IPS-NIHi7 (cell line): Measurements from ENCODE around the gene ZNF594.
"Not testable (repeated sequence)": the region's sequence is repeated elsewhere in the genome, so short reads cannot be mapped to it uniquely, and the experiment has no call there.

Experiments
- DNase-seq: peaks from one replicate; pipeline ENCODE4 v3.0.0; 2012; ENCODE audit warnings: mixed read lengths; ENCODE audit errors: extremely low spot score

The ZNF594 gene

DNA sequence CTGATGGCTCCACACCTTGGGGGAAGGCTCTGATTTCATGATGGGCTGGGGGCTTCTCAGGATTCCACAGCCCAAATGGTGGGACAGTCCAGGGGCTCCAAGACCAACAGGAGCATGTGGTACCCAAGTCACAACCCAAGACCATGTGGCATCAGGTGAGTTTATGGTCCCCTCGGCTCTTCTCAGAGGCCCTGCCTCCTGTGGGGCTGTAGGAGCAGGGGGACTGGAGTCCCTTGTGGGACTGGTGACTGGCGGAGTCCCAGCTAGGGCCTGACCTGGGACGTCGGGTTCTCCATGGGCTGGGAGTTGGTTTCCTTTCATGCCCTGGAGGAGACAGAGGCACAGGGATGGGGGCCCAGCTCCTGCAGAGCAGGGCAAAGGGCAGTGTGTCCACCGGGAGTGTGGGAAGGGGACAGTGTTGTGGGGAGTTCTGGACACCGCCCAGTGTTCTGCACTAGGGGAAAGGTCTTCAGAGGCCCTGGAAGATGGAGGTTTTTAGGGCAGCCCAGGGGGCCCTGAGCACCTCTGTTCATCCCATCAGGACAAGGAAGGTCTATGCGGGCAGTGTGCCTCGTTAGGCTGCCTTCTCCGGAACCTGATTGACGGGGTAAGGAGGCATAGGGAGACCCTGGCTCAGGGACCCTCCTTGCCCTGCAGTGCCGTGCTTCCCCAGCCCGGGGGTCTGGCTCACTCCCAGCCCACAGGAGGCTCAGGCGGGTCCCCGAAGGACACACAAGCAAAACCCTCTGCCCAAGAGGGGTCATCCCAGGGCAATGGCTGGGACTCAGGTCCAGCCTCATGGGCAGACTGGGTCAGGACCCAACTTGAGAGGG lies 54.9 kb downstream of the ZNF594 start:
- not testable (repeated sequence) for DNase-seq

DNA sequence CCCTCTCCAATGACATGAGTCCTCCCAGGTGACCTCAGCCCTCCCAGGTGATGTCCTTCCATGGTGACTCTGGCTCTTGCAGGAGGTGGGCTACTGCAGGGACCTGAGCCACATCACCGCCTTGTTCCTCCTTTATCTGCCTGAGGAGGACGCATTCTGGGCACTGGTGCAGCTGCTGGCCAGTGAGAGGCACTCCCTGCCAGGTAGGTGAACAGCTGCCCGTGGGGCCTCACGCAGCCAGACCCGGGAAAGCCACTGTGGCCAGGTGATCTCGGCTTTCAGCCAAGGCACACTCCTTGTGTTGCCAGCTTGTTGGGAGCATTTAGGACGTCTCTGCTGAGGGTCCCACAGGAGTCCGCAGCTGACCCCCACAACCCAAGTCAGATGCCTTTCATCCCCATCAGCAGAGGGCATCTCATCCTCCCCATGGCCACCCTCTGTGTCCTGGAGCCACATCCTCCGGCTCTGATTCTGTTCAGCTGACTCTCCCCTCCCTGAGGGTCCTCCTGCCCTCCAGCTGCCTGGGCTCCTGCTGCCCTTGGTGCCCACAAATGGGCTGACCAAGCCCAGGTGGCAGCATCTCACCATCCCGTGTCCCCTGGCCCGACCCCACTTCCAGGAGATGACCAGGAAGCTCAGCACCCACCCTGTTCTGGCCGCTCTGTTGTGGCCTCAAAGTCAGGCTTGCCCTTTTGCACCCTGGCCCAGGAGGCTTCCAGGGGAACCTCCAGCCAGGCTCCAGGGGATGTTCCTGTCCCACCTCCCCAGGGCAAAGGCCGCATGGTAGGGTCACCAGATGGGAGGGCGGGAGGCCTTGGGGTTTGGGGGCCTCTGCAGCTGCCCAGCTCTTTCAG lies 55.7 kb downstream of the ZNF594 start:
- DNase-seq, result no peak

DNA sequence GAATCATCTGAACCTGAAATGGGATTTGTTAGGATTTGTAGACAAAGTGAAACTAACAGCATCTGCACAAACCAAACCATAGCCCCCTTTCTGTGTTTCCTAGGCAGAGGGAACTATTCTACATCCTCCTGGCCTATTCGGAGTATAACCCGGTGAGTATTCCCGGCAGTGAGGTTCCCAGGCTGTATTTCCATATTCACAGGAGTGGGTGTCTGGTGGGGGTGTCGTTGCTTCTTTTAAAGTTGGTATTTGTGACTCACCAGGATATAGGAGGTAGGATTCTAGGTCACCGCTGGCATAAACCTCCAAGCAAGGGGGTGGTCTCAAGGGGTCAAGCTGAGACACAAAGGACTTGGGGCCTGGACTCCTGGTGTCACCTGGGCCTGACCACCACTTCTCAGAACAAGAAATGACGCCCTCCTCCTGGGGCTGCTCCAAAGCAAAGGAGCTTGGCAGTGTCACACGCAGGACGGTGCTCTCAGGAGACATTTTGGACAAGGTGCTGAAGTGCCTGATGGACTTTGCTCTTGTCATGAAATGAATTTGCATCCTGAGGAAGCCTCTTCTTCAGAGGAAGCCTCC lies 56.4 kb downstream of the ZNF594 start:
- not testable (repeated sequence) for DNase-seq

GRCh38 chr17:5134571-5134970 lies 57.1 kb downstream of the ZNF594 start:
- not testable (repeated sequence) for DNase-seq

- DNase-seq, result not testable (repeated sequence)
Measured at GRCh38 chr17:5133961-5134360, 57.7 kb downstream of the ZNF594 start.

- no peak for DNase-seq
Measured at GRCh38 chr17:5133311-5133710, 58.4 kb downstream of the ZNF594 start.

- DNase-seq, result not testable (repeated sequence)
Measured at GRCh38 chr17:5132503-5133225, 59.0 kb downstream of the ZNF594 start.

- not testable (repeated sequence) for DNase-seq
Measured at GRCh38 chr17:5131799-5132502, 59.7 kb downstream of the ZNF594 start.

GRCh38 chr17:5131146-5131715 lies 60.4 kb downstream of the ZNF594 start:
- no peak for DNase-seq

GRCh38 chr17:5130687-5131086 lies 61.0 kb downstream of the ZNF594 start:
- DNase-seq, result not testable (repeated sequence)

DNA sequence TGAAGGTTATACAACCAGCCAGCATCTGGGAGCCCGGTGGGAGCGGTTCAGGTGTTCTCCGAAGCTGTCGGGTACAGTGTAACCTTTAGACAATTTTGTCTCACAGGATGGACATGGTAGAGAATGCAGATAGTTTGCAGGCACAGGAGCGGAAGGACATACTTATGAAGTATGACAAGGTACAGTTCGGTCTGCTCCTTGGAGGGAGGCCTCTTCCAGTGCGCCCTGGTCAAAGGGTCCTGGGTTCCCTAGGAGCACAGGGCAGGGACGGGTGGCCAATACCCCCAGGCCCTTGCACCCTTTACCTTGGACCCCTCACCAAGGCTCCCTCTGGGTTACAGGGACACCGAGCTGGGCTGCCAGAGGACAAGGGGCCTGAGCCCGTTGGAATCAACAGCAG lies 61.4 kb downstream of the ZNF594 start:
- not testable (repeated sequence) for DNase-seq

DNA sequence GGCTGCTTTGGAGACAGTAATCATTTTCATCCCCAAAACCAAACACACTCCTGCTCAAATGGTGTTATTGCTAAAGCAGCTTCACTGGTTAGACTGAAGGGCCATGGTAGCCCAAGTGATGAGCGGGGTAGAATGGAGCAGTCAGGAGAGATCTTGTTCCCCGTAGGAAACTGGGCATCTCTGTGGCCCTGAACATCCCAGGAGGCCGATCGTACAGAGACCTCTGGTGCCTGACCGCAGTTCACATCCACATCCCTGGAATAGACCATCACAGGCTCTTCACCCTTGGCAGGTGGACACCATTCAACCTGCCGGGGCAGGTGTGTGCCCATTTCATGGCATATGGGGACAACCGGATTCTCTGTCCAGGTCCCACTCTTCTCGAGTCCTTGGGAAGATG lies 61.9 kb downstream of the ZNF594 start:
- DNase-seq, result not testable (repeated sequence)
